Activated CD8-positive, alpha-beta memory T cell treated with anti-CD3 and anti-CD28 coated beads for 24 hours (primary cell): ENCODE measurements around the gene BNIP1.
A peak's percentile ranks its signal among the peaks of the same experiment; 100 is the strongest.
"Not testable (repeated sequence)": the region's sequence is repeated elsewhere in the genome, so short reads cannot be mapped to it uniquely, and the experiment has no call there.

ENCODE experiments used
- DNase-seq: peaks from one replicate; pipeline ENCODE4 v3.0.0-alpha.2; 2020

The BNIP1 gene

GRCh38 chr5:173144200-173145176 lies at the start of gene BNIP1:
Gene BNIP1 (plus strand): TSS chr5:173144531. CDS start chr5:173144546, 15 bp downstream.
- peak; percentile 99 for DNase-seq

DNA sequence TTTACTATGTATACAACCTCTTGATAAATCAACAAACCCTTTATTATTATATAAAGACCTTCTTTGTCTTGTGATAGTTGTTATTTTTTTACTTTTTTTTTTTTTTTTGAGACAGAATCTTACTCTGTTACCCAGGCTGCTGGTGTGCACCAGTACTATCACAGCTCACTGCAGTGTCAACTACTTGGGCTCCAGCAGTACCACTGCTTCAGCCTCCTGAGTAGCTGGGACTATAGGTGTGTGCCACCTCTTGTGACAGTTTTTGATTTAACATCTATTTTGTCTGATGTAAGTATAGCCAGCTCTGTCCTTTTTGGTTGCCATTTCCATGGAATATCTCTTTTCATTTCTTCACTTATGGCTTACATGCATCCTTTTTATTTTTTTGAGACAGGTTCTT lies 45.5 kb upstream of the BNIP1 start:
- no peak for DNase-seq

DNA sequence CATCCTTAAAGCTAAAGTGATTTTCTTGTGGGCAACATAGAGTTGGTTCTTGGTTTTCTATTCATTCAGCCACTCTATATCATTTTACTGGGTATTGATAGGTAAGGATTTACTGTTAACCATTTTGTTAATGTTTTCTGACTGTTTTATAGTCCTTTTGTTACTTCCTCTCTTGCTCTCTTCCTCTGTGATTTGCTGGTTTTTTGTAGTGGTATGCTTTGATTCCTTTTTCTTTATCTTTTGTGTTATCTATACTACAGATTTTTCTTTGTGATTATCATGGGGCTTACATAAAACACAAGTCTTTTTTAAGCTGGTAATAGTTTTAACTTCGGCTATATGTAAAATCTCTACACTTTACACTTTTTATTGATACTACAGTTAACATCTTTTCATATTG lies 44.9 kb upstream of the BNIP1 start:
- DNase-seq = no peak

GRCh38 chr5:173101245-173101644 lies 43.1 kb upstream of the BNIP1 start:
- DNase-seq = no peak

- DNase-seq = no peak
Measured at GRCh38 chr5:173103411-173103810, 40.9 kb upstream of the BNIP1 start.

- DNase-seq = no peak
Measured at GRCh38 chr5:173108914-173109313, 35.4 kb upstream of the BNIP1 start.

DNA sequence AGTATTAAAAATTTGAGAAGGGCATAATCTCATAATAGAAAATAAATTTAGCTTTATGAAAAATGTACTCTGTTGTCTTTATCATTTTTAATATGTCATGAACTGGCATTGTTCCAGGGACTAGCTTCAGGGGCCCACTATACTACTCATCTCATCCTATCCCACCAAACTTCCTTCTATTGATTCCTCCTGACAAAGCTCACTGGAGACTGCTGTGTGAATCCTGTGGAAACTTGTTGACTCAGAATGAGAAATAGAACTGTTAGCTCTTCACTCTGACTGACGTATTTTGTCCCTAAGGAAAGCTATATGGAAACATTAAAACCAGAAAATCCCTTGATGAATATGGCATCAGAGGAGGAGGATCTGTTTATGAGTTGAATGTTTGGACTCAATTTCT lies 29.8 kb upstream of the BNIP1 start:
- no peak for DNase-seq

DNA sequence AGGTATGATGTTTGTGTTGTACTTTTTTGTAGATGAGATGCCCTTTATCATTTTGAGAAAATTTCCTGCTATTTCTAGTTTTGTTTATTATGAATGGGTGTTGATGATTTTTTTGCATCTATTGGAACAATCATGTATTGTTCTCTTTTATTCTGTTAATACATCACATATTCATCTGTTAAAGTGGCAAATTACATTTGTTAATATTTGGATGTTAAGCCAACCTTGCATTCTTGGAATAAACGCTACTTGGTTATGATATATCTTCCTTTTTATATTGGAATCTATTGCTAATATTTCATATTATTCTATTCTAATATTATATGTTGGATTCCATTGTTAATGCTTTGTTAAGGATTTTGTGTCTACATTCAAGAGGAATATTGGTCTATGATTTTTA lies 24.6 kb upstream of the BNIP1 start:
- DNase-seq = no peak

DNA sequence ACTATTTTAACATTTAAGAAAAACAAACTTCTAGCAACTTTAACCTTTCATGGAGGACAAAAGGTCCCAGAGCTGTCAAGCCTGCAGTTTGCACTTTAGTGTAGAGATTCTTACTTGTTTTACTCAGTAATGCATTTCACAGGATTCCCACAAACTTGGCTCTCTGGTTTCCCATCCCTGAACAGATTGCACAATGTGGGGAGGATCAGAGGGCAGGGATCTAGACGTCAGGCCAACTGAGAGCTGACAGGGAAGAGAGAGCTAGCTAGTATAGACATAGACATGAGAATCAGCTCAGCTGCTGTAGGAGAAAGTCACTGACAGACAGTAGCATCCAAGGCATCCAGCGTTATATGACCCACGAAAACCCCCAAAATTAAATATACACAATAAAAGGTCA lies 20.9 kb upstream of the BNIP1 start:
- DNase-seq = no peak

DNA sequence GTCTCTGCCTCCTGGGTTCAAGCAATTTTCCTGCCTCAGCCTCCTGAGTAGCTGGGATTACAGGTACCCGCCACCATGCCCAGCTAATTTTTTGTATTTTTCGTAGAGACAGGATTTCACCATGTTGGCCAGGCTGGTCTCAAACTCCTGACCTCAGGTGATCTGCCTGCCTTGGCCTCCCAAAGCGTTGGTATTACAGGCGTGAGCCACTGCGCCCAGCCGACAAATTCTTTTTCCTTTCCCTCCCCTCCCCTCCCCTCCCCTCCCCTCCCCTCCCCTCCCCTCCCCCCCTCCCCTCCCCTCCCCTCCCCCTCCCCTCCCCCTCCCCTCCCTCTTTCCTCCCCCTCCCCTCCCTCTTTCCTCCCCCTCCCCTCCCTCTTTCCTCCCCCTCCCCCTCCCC lies 12.2 kb upstream of the BNIP1 start:
- not testable (repeated sequence) for DNase-seq

GRCh38 chr5:173138707-173139106 lies 5.6 kb upstream of the BNIP1 start:
- no peak for DNase-seq

DNA sequence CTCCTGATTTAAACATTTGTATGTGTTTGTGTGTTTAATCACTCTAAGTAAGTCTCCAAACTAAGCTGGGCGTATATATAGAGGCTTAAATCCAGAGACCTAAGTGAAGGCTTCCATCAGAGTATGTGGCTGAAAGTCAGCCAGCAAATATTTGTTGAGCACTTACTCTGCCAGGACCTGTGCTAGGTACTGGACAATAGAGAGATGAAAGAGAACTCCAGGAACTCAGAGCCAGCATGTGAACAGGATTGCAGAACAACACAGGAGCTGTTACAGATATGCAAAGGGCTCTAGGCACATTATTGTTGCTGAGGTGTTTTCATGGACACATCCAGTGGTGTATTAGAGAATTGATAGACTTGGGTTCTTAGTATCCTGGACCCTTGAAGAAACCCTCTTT lies 4.7 kb upstream of the BNIP1 start:
- no peak for DNase-seq

DNA sequence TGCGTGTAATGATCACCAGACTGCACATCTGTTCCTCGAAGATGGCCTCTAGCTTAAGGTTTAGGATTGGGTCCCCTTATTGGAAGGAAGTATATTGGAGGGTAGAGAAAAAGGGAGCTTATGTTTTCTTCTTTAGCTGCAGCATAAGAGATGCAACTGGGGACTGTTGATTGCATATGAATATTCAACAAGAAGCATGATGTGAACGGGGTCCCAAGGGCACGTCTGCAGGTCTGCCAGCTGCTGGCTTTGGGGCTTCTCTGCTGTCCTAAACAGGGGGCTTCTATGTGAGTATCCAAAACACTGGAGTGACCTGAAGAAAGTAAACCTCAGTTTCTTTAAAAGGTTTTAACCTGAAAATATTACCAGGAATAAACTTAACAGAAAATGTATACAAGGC lies 3.6 kb upstream of the BNIP1 start:
- DNase-seq = no peak

DNA sequence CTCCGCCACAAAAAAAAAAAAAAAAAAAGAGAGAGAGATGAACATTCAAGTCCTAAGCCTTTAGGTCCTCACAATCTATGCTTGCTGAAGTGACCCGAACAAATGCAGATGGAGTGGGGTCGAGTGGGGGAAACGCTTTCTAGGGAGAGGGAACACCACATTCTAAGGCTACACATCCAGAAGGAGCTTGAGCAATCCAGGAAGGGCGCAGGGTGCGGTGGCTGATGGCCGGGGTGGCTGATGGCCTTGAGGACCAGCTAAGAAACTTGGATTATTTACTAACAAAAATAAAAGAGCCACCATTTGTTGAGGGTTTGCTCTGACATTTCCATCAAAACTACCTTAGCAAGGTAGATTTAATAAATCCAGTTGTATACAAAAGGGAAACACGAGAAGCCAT lies 764 bp upstream of the BNIP1 start:
- DNase-seq = no peak

DNA sequence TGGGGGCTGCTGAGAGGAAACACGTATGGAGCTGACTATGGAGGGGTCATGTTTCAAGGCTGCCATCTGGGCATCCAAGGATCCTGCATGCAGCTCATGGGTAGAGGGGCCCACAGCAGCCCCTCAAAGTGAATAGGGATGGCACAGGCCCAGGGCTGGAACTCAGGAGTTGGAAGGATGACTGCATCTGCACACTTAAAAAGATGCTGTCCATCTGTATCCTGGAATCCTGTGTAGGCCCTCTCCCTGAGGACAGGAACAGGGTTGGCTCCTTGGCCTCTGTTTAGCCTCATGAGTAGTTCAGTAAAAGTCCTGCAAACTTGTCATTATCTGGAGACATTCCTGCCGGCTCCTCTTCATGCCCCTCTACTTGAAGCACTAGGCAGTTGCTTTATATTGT lies 4.0 kb downstream of the BNIP1 start:
- DNase-seq = no peak

GRCh38 chr5:173152547-173152946 lies 8.2 kb downstream of the BNIP1 start:
- no peak for DNase-seq

DNA sequence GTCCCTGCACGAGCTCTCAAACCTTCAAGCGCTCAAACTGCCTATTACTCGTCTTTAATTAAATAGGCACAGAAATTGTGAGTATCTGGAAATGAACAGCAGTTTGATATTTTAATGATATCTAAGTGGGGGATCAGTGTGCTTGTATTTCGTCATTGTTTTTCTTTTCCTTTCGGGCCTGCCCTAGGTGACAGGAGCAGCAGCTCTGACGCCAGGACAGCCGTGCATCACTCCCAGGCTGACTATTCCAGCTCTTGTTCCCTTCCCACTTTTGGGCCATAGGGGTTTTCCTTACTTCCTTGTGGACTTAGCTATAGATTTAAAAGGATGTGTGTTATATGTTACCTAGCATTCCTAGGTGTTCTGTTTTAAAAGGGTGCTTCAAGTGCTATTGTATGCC lies 9.5 kb downstream of the BNIP1 start:
- DNase-seq = no peak

DNA sequence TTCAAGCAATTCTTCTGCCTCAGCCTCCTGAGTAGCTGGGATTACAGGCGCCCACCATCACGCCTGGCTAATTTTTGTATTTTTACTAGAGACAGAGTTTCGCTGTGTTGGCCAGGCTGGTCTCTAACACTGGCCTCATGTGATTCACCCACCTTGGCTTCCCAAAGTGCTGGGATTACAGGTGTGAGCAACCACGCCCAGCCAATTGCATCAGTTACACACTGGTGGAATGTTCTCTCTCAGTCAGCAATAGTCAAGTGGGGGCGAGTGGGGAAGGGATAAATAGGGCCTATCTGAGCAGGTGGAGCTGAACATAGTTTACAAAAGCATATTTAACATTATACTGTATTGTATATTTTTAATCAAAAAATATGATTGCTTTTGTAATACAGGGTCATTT lies 10.3 kb downstream of the BNIP1 start:
- DNase-seq = not testable (repeated sequence)

- no peak for DNase-seq
Measured at GRCh38 chr5:173155912-173156311, 11.6 kb downstream of the BNIP1 start.

- no peak for DNase-seq
Measured at GRCh38 chr5:173158366-173158765, 14.0 kb downstream of the BNIP1 start.

GRCh38 chr5:173159256-173159655 lies 14.9 kb downstream of the BNIP1 start:
- no peak for DNase-seq

DNA sequence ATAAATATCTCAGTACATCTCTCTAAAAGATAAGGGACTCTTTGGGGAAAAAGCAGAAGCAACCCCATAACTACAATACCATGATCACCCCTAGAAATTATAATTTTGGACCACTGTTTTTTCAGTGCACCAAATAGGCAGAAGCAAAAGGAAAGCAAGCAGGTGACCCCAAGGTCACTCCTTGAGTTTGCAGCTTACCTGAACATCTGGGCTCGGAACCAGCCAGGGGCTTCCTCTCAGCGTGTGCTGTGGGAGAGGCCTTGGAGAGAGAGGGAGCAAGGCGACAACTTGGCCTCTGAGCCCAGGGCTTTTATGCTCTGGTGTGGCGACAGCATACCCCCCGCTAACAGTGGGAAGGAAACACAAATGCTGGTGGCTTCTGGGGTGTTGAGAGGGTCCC lies 16.8 kb downstream of the BNIP1 start:
- no peak for DNase-seq

DNA sequence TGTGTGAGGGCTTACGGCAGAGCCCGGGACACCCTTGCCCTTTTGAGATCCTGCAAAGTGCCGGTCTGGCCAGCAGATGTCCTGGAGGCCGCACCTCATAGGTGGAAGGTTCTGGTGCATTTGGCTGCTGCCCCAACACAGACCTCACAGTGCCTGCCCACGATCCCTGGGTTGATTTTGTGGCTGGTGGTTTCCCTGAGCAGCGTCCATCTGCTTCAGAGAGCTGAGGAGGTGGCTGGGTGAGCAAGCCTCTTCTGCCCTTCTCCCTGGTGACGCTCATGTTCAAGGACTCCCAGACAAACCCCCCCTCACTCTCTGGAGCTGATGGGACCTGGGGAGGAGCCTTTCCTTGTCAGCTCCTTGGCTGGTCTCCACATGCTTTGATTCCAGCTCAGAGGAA lies 18.9 kb downstream of the BNIP1 start:
- DNase-seq = no peak

DNA sequence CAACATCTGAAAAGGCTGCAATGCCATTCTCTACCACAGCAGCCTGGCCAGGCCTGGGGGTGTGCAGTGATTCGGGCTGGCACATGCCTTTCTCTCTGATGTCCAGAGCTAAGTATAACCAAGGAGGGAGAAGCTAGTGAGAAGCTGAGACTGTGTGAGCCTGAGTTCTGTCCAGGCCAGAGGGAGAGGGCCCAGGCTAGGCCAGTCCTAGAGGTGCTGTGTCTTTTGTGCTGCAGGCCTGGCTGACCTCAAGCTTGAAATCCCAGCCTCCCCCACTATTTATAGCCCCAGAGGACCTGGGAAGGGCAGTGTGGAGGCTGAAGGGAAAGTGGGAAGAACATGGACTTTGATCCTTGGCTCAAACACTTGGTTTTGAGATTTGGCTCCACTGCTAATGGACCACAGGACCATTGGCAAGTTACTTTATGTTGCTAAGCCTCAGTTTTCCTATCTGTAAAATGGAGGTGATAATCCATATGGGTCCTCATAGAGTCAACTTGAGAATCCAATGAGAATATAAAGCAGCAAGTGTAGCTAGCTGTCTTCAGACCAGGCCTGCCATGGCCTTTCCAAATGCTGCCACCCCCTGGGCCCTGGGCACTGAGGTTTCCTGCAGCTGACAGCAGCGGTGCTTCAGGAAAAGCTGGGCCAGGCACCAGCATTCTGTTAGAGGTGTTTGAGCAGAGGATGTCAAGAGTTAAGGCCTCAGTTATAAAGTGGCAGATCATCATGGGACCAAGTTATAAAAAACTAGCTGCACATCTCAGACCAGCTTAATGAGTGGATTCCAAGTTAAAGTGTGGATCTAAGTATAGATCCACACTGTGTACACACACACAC lies 21.1 kb downstream of the BNIP1 start:
- DNase-seq = no peak
